Vein endothelial cell (primary cell): Measurements from ENCODE around the gene ZNF552. TPM values are rescaled to one million over a fixed set of nuclear protein-coding genes. Genes with fewer than 3 reads are reported as not detected.

Experiments used
- total RNA-seq: library from RNA; depleted of rRNA; stranded (reverse); fragments of >200 nt; gene quantifications from 2 replicates; pipeline ENCODE4 v1.2.3, GENCODE V29; 2012

The ZNF552 gene
- total RNA-seq: 5.6 and 8.9 TPM in 2 replicates

DNA sequence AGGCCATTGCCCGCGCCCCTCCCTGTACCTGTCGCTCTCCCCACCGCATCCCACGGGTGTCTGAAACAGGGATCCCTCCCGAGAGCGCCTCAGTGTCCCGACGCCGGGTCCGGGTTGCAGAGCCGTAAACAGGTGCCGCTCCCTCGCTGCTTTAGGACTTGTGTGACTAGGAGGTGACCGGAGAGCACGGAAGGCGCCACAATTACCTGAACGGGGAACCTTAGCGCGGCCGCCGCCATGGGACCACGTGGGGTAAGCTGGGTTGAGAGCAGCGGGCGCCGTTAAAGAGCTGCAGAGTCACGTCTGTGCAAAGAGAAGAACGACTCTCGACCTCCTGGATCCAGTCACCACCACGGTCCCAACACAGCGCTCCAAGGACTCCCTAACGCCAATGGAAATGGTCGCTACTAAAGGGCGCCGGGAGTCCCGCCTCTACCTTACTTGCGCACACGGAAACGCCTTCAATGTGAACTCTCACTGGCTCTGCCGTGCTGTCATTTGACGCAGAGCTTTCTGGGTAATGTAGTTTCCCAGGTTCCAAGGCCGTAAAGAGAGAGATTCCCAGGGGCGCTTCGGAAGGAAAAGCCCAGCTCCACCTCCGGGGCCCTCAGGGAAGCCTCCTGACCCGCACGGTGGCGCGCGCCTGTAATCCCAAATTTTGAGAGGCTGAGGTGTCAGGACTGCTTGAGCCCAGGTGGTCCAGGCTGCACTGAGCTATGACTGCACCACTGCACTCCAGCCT is at the start of gene ZNF552:
TSS of gene ZNF552 (minus strand) at position 409 of the 742 bp plus-strand sequence. CDS start at position 239, 170 bp downstream.

DNA sequence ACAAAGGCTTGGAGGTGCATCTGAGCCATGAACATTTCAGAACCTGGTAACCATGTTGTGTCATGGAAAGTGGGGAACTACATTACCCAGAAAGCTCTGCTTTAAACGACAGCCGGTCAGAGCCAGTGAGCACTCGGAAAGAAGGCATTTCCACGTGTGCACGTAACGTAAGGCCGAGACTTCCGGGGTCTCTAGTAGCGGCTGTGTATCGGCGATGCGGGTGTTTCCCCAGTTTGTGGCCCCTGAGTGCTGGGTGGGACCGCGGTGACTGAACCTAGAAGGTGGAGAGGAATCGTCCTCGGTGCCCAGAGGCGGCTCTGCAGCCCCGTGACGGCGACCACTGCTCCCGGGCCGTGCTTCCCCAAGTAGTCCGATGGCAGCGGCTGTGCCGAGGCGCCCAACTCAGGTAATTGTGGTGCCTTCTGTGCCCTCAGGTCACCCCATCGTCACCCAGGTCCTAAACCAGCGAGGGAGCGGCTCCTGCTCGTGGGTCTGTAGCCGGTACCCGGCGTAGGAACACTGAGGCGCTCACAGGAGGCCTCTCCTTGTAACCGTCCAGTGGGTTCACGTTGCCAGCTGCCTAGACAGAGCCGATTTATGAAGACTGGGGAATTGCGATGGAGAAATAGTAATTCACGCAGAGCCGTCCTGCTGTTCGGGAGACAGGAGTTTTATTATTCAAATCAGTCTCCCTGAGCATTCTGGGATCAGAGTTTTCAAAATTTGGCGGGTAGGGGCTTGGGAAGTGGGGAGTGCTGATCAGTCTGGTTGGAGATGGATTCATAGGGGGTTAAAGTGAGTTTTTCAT is 35.2 kb upstream of the ZNF552 start, which contains the start of gene ZNF587:
TSS of gene ZNF587 (plus strand) at position 194 of the 808 bp plus-strand sequence. CDS start at position 374, 180 bp downstream.

DNA sequence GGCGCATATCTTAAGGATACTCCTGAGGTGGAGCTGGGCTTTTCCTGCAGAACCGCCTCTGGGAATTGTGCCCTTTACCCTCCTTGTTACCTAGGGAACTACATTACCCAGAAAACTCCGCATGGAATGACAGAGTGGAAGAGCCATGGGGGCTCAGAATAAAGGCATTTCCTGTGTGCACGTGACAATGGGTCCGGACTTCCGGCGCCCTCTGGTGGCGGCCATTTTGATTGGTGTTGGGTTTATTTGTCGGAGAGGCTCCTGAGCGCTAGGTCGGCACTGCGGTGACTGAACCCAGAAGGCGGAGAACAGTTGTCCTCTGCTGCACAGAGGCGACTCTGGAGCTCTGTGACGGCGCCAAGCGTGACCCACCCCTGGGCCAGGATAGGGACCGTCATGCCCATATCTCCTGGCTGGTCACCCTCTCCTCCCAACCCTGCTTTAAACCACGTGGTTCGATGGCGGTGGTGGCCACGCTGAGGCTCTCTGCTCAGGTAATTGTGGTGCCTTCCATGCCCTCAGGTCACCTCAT is 15.4 kb upstream of the ZNF552 start, which contains the start of gene ZNF587B:
TSS of gene ZNF587B (plus strand) at position 229 of the 532 bp plus-strand sequence. CDS start at position 459, 230 bp downstream.

DNA sequence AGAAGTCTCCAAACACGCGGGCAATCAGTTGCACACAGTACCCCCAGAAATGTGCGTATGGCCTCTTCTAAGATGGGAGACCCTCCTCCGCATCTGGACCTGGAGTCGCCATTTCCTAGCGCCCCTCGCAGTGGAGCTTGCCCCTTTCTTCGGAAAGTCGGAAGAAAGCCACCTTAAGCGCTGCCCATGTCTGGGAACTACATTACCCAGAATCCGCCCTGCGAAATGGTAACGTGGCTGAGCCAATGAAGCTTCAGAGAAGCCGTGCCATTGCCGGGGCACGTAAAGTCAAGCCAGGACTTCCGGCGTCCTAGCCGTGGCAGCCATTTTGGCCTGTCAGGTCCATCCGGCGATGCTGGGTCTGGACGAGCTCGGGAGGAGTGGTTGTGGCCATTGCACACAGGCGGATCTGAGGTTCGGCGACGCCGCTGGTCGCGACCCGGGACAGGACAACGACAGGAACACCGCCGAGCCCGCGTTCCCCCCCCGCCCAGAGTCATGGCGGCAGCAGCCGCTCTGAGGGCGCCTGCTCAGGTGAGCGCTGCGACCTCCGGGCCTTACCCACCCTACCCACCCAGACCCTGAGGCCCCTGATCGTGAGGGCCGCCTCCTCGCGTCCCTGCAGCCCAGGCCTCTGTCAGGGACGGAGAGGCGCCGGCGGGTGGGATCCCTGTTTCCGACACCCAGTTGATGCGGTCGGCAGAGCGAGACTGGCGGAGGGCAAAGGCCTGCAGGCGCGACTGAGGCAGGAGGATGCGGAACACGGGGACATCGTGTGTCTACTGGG is 45.2 kb downstream of the ZNF552 start, which contains the start of gene ZNF586:
TSS of gene ZNF586 (plus strand) at position 332 of the 787 bp plus-strand sequence. CDS start at position 499, 167 bp downstream.

Other genes starting within 250 kb of the ZNF552 start
- 6.2 and 6.8 TPM in 2 replicates for gene ZNF416, start 236.0 kb downstream of the ZNF552 start, total RNA-seq
- 4.6 and 5.7 TPM in 2 replicates for gene ZIK1, start 230.8 kb downstream of the ZNF552 start, total RNA-seq
- gene ZNF530, start 215.0 kb downstream of the ZNF552 start, total RNA-seq: 3.6 and 6.9 TPM in 2 replicates
- gene ZNF134, start 200.7 kb downstream of the ZNF552 start, total RNA-seq: 19.3 and 21.5 TPM in 2 replicates
- 7.5 and 9.3 TPM in 2 replicates for gene ZNF211, start 181.7 kb downstream of the ZNF552 start, total RNA-seq
- under 0.01 and 0.10 TPM in 2 replicates for gene ZSCAN4, start 146.0 kb downstream of the ZNF552 start, total RNA-seq
- gene ZNF551, start 132.9 kb downstream of the ZNF552 start, total RNA-seq: 13.4 and 14.4 TPM in 2 replicates
- gene ZNF154, start 105.7 kb downstream of the ZNF552 start, total RNA-seq: 0.33 and 3.7 TPM in 2 replicates
- gene ZNF671, start 87.3 kb downstream of the ZNF552 start, total RNA-seq: 4.6 and 8.3 TPM in 2 replicates
- gene ZNF776, start 68.1 kb downstream of the ZNF552 start, total RNA-seq: 14.9 and 15.7 TPM in 2 replicates
- 15.0 and 17.6 TPM in 2 replicates for gene ZNF586, start 45.2 kb downstream of the ZNF552 start, total RNA-seq
- gene ZNF587B, start 15.4 kb upstream of the ZNF552 start, total RNA-seq: 22.5 and 25.3 TPM in 2 replicates
- 30.1 and 46.1 TPM in 2 replicates for gene ZNF587, start 34.9 kb upstream of the ZNF552 start, total RNA-seq
- gene ZNF814, start 74.1 kb upstream of the ZNF552 start, total RNA-seq: 4.2 and 11.1 TPM in 2 replicates
- gene ZNF417, start 101.7 kb upstream of the ZNF552 start, total RNA-seq: 8.8 and 12.4 TPM in 2 replicates
- gene ZNF418, start 120.5 kb upstream of the ZNF552 start, total RNA-seq: 2.9 and 3.6 TPM in 2 replicates
- 5.9 and 6.3 TPM in 2 replicates for gene ZNF256, start 132.8 kb upstream of the ZNF552 start, total RNA-seq
- gene C19orf18, start 159.6 kb upstream of the ZNF552 start, total RNA-seq: 0.57 TPM in 1 of 2 replicates, not detected in the other
- 16.7 and 21.3 TPM in 2 replicates for gene ZNF606, start 187.9 kb upstream of the ZNF552 start, total RNA-seq
- not detected in 2 replicates for gene ZSCAN1, start 219.1 kb upstream of the ZNF552 start, total RNA-seq
- gene ZNF135, start 244.4 kb upstream of the ZNF552 start, total RNA-seq: 0.98 and 2.1 TPM in 2 replicates